Ramos (cell line): ENCODE measurements around the gene SEPHS2.

ENCODE experiments used
- in situ Hi-C: fragments of 300-500 bp; cut with MboI; formaldehyde crosslinking; loops from one replicate; pipeline ENCODE4 v1.14.3; 2022; ENCODE audit warnings: low sequenced_read_pairs; ENCODE audit not compliant: unreplicated experiment

The SEPHS2 gene

GRCh38 chr16:30401768-30402425 is 43.8 kb downstream of the SEPHS2 start:
- in situ Hi-C loops, result loop anchor here (10.0 kb wide), 1 partner anchor 317 kb away; no protein-coding TSS in a partner anchor

DNA sequence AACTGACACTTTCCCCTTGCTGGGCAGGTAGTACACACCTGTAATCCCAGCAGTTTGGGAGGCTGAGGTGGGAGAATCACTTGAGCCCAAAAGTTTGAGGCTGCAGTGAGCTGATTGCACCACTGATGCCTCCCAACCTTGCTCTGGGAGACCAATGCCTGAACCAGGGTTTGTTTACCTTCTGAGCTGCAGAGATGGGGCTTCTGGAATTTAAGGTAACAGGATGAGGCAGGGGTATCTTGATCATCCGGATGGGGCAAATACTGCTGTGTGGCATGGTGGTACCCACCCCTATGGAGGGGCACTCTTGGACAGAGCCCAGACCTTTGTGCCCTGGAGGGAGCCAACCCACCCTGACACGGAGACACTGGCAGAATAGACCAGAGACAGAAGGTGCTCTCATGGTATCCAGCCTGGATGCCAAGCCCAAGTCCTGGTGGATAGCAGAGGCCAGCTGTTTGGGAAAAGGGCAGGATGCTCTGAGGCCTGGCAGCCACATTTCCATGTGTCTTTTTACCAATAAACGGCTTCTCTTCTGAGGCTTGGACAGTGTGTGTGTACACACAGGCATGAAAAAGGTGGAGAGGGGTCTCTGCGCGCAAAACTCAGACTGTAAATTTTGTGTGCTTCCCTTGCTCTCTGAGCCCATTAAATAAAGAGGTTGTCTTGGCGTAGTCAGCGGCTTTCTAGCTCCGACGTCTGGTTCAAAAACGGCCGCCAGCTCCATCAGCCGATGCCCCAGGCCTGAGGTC is 46.1 kb downstream of the SEPHS2 start:
- in situ Hi-C loops, result loop anchor here (10.0 to 25.0 kb wide), 2 partner anchors 315 to 587 kb away; partner anchors contain the start of genes MAZ, MVP, PAGR1 and PRRT2

DNA sequence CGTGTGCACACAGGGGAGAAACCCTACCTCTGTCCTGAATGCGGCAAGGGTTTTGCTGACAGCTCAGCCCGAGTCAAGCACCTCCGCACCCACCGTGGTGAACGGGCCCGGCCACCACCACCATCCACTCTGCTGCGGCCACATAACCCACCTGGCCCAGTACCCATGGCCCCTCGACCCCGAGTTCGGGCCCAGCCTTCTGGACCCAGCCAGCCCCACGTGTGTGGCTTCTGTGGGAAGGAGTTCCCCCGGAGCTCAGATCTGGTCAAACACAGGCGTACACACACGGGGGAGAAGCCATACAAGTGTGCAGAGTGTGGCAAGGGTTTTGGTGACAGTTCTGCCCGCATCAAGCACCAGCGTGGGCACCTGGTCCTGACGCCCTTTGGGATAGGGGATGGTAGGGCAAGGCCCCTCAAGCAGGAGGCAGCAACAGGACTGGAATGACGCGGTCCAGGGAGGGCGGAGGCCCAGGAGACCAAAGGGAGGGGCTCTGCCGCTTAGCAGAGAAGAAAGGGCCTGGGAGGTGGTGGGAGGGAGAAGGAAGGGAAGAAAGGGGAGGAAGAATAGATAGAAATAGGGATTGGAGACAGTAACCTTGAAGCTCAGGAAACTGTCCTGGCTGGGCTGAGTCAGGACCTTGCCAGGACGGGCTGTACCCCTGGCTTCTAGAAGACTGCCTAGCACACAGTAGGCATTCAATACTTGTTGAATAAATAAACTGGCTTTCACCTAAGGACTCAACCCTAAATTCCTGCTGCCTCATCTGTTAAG is 46.8 kb downstream of the SEPHS2 start:
- in situ Hi-C loops, result loop anchor here (25.0 kb wide), 1 partner anchor 587 kb away; the partner anchor contains the start of genes MAZ, MVP, PAGR1 and PRRT2

- in situ Hi-C loops, result loop anchor here (25.0 kb wide), 1 partner anchor 586 kb away; the partner anchor contains the start of genes MAZ, MVP, PAGR1 and PRRT2
These were observed 47.7 kb downstream of the SEPHS2 start for GRCh38 chr16:30397776-30398660.

DNA sequence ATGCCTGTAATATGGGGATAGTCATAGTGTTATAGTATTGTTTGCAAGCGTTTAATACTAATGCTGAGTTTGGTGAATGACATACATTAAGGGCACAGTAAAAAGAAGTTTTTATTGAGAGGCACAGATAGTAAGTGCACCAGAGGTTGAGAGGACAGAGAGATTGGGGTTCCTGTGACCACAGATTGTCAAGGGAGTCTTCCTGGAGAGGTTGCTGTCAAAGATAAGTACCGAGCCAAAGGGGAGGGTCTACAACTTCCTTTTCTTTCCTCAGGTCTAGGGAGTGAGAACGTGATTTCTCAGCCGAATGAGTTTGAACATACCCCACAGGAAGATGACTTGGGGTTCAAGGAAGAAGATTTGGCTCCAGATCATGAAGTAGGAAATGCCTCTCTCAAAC is 48.6 kb downstream of the SEPHS2 start:
- in situ Hi-C loops, result loop anchor here (25.0 kb wide), 1 partner anchor 585 kb away; the partner anchor contains the start of genes MAZ, MVP, PAGR1 and PRRT2

DNA sequence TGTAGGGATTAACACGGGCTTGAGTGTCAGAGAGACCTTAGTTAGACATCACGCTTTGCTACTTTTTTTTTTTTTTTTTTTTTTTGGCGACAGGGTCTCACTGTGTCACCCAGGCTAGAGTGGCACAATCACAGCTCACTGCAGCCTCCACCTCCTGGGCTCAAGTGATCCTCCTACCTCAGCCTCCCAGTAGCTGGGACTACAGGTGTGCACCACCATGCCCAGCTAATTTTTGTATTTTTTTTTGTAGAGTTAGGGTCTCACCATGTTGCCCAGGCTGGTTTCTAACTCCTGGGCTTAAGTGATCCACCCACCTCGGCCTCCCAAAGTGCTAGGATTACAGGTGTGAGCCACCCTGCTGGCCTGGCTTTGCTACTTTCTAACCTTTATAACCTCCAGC is 49.0 kb downstream of the SEPHS2 start:
- in situ Hi-C loops, result loop anchor here (25.0 kb wide), 1 partner anchor 584 kb away; the partner anchor contains the start of genes MAZ, MVP, PAGR1 and PRRT2

DNA sequence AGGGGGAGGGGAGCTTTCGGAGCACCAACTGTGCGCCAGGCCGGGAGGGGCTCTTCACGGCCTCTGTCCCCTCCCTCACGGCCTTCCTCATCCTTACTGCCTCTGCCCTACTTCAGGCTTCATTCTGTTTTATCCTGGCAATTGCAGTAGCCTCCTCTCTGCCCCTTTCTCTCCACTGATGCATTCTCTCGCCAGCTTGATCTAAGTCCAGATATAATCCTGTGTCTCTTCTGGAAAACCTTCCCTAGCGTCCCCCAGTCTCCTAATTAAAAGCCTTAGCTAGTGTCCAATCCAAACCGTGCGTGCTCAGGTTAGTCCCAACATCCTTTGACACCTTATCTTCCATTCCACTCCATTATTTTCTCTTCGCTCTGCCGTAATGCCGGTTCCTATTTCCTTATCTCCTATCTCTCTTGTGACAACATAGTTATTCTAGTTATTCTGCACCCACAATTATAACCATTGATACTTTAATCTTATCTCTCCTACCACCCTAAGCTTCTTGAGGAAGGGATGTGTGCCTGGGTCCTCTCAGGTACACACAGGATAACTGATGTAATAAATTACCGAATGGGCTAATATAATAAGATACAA is 49.6 kb downstream of the SEPHS2 start:
- in situ Hi-C loops, result loop anchor here (25.0 kb wide), 1 partner anchor 584 kb away; the partner anchor contains the start of genes MAZ, MVP, PAGR1 and PRRT2

- in situ Hi-C loops, result loop anchor here (25.0 kb wide), 1 partner anchor 583 kb away; the partner anchor contains the start of genes MAZ, MVP, PAGR1 and PRRT2
These were observed 50.3 kb downstream of the SEPHS2 start, which contains the start of gene ZNF48 for GRCh38 chr16:30395155-30395991. Gene ZNF48 (plus strand): TSS chr16:30395420. CDS start chr16:30395795, 375 bp downstream.

DNA sequence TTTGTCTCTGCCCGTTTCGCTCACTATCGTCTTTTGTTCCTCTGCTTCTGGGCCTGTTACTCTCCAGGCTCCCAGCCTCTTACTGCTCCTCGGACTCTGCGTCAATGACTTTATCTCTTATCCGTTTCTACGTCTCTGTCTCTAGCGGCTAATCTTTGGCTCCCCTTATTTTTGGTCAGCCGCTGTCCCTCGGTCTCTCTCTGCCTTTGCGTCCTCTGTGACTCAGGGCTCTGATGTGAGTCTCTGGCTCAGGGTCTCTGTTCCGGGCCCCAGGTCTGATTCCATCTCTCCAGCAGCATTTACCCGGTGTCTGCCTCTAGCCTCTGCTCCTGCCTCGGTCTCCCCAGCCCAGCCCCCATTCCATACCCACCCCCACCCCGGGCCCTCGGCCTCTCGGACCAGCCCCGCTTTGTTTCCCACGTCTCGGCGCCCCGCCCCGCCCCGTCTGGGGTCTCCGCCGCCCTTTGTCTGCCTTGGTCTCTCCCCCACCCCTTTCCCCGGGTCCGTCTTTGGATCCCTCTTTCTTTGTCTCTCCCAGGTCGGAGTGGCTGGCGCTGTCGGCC is 51.0 kb downstream of the SEPHS2 start:
- in situ Hi-C loops, result loop anchor here (25.0 kb wide), 1 partner anchor 582 kb away; the partner anchor contains the start of genes MAZ, MVP, PAGR1 and PRRT2
